ENCODE data around the gene NUDT8. TPM values are rescaled to one million over a fixed set of nuclear protein-coding genes. Genes with fewer than 3 reads are reported as not detected.

The NUDT8 gene
- total RNA-seq, 1 experiment from 2014 or later = 25.5 TPM

DNA sequence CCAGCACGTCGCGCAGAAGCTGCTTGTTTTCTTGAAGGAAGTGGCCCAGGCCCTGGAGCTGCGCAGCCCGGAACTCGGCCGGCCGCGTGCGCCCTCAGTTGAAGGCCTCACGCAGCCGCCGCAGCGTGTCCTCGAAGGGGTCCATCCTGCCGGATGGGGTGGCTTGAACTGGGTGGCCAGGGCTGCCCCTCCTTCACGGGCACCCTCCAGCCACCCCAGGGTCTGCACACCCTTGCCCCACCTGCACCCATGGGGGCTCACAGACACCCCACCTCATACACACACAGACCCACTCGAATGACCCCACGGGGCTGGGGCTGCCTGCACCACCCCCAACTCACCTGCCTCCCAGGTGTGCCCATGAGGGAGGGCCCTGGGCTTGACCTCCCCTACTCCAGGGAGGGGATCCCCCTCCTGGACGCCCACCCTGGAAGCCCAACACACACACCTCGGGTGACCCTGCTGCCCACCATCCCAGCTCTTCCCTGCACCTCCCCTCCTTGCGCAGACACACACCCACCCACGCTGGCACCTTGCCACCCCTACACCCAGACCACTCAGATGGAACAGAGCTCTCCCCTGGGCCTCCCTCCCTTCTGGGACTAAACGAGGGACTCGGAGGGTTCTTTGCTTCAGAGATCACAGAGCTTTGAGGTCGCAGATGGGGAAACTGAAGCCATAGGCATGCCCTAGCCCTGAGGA is 37.9 kb upstream of the NUDT8 start:
- Histone ChIP-seq H3K27ac (no peak overlapping the region), H3K4me1 (replicated peaks; ENCODE audit: insufficient read depth) (peaks cover 11% of the 10 kb centered on the region; the same call in 1 of the 2 replicates), H4K20me1 (ENCODE audit: insufficient read depth) (no peaks in the 10 kb centered on the region), H3F3A (ENCODE audit: insufficient read depth, low read depth) (peaks cover 6% of the 10 kb centered on the region; the same call in 1 of the 2 replicates), H3K4me2 (no peak overlapping the region), H3K4me3 (no peak overlapping the region), H3K79me2 (ENCODE audit: low read depth) (no peaks in the 10 kb centered on the region), H3K36me3 (ENCODE audit: low read depth) (no peaks in the 10 kb centered on the region), H3K9me3 (ENCODE audit: insufficient read depth, low read depth) (no peaks in the 10 kb centered on the region), H3K27me3 (ENCODE audit: insufficient read depth, low read depth) (no peaks in the 10 kb centered on the region), H2AFZ (no peak overlapping the region), H3K9me2 (ENCODE audit: insufficient read depth) (no peaks in the 10 kb centered on the region)
- DNase-seq = no peak
- ChIA-PET CTCF (no interaction called here), POLR2A (ENCODE audit: unreplicated experiment) (no interaction called here)
- no peak for TF ChIP-seq CTCF (conservative IDR thresholded peaks at IDR 0.05)
- no peak for TF ChIP-seq EZH2 (IDR thresholded peaks at IDR 0.05; ENCODE audit: low read depth)
- intact Hi-C loops (cut with micrococcal nuclease; ENCODE audit: unreplicated experiment) = loop anchor here (10.0 kb wide), 1 partner anchor 127 kb away; no protein-coding TSS in a partner anchor
- no TSS peak for BruUV-seq (replicated peaks)

GRCh38 chr11:67666676-67667489 is 37.1 kb upstream of the NUDT8 start:
- TF ChIP-seq EZH2 (IDR thresholded peaks at IDR 0.05; ENCODE audit: low read depth) (no peak), CTCF (conservative IDR thresholded peaks at IDR 0.05) (no peak)

DNA sequence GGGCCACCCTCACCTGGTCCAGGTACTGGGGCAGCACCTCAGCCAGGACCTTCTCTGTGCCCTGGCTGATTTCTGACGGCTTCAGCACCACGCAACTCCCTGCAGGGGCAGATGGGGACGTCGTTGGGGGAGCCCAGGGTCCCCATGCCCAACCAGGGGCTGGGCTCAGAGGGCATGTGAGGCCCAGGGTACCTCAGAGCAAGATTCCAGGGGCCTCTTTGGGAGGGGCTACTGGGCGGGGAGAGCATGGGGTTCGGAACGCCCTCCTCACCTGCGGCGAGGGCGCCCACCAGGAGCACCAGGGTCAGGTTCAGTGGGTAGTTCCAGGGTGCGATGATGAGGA is 36.5 kb upstream of the NUDT8 start:
- H3K4me1 ChIP-seq (replicated peaks; ENCODE audit: insufficient read depth) = peaks cover 7% of the 10 kb centered on the region; the same call in 1 of the 2 replicates
- no peaks in the 10 kb centered on the region for H3K36me3 ChIP-seq (ENCODE audit: low read depth)
- no peak for DNase-seq
- H3K4me2 ChIP-seq = no peak overlapping the region
- no peak for TF ChIP-seq EZH2 (IDR thresholded peaks at IDR 0.05; ENCODE audit: low read depth)
- TF ChIP-seq CTCF (conservative IDR thresholded peaks at IDR 0.05) = no peak
- H3F3A ChIP-seq (ENCODE audit: insufficient read depth, low read depth) = peaks cover 6% of the 10 kb centered on the region; the same call in 1 of the 2 replicates
- CTCF ChIA-PET = interaction anchor here (0.6 to 2.3 kb wide), 2 partner anchors 15 to 25 kb away, joined by 3 to 7 read pairs; no protein-coding TSS in a partner anchor
- H3K27me3 ChIP-seq (ENCODE audit: insufficient read depth, low read depth) = no peaks in the 10 kb centered on the region
- BruUV-seq (replicated peaks) = no TSS peak
- H3K79me2 ChIP-seq (ENCODE audit: low read depth) = no peaks in the 10 kb centered on the region
- H3K4me3 ChIP-seq = no peak overlapping the region
- H2AFZ ChIP-seq = no peak overlapping the region
- H3K27ac ChIP-seq = no peak overlapping the region
- POLR2A ChIA-PET (ENCODE audit: unreplicated experiment) = no interaction called here
- no peaks in the 10 kb centered on the region for H3K9me2 ChIP-seq (ENCODE audit: insufficient read depth)
- H4K20me1 ChIP-seq (ENCODE audit: insufficient read depth) = no peaks in the 10 kb centered on the region
- intact Hi-C loops (cut with micrococcal nuclease; ENCODE audit: unreplicated experiment) = loop anchor here (10.0 kb wide), 1 partner anchor 129 kb away; no protein-coding TSS in a partner anchor
- no peaks in the 10 kb centered on the region for H3K9me3 ChIP-seq (ENCODE audit: insufficient read depth, low read depth)

More at GRCh38 chr11:67666676-67667489, 37.1 kb upstream of the NUDT8 start:
- H3K4me1 ChIP-seq (replicated peaks; ENCODE audit: insufficient read depth) = peaks cover 7% of the 10 kb centered on the region; the same call in 1 of the 2 replicates
- intact Hi-C loops (cut with micrococcal nuclease; ENCODE audit: unreplicated experiment) = loop anchor here (10.0 kb wide), 1 partner anchor 128 kb away; no protein-coding TSS in a partner anchor
- H3F3A ChIP-seq (ENCODE audit: insufficient read depth, low read depth) = peaks cover 6% of the 10 kb centered on the region; the same call in 1 of the 2 replicates
- ChIA-PET POLR2A (ENCODE audit: unreplicated experiment) (no interaction called here), CTCF (interaction anchor here (0.6 kb wide), 1 partner anchor 15 kb away, joined by 3 read pairs; no protein-coding TSS in a partner anchor)
- no peak overlapping the region for H3K4me3 ChIP-seq
- no peaks in the 10 kb centered on the region for H3K9me2 ChIP-seq (ENCODE audit: insufficient read depth)
- H3K4me2 ChIP-seq = no peak overlapping the region
- H3K36me3 ChIP-seq (ENCODE audit: low read depth) = no peaks in the 10 kb centered on the region
- DNase-seq = no peak
- no peaks in the 10 kb centered on the region for H3K27me3 ChIP-seq (ENCODE audit: insufficient read depth, low read depth)
- H3K9me3 ChIP-seq (ENCODE audit: insufficient read depth, low read depth) = no peaks in the 10 kb centered on the region
- no peak overlapping the region for H2AFZ ChIP-seq
- no peaks in the 10 kb centered on the region for H3K79me2 ChIP-seq (ENCODE audit: low read depth)
- no peak overlapping the region for H3K27ac ChIP-seq
- H4K20me1 ChIP-seq (ENCODE audit: insufficient read depth) = no peaks in the 10 kb centered on the region
- BruUV-seq (replicated peaks) = no TSS peak

Measured in PC-9 (cell line).